ENCODE data around the gene CMTM7.

DNA sequence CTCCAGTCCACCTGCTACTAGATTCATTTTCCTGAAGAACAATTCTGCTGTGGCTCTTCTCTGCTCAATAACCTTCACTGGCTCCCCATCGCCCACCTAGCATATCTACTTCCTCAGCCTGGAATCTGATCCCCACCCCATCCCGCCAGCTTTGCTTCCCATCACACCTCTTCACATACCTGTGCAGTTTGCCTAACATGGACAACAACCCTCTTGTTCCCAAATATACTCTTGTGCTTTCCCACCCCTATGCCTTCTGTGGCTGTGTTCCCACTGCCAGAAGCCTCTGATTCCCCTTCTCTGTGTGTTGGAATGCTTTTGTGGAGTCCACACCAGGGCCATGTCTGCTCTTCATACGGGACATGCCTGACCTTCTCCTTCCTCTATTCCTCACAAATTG, 29.5 kb downstream of the CMTM7 start:
- TF ChIP-seq, protein P1, sequence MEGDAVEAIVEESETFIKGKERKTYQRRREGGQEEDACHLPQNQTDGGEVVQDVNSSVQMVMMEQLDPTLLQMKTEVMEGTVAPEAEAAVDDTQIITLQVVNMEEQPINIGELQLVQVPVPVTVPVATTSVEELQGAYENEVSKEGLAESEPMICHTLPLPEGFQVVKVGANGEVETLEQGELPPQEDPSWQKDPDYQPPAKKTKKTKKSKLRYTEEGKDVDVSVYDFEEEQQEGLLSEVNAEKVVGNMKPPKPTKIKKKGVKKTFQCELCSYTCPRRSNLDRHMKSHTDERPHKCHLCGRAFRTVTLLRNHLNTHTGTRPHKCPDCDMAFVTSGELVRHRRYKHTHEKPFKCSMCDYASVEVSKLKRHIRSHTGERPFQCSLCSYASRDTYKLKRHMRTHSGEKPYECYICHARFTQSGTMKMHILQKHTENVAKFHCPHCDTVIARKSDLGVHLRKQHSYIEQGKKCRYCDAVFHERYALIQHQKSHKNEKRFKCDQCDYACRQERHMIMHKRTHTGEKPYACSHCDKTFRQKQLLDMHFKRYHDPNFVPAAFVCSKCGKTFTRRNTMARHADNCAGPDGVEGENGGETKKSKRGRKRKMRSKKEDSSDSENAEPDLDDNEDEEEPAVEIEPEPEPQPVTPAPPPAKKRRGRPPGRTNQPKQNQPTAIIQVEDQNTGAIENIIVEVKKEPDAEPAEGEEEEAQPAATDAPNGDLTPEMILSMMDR (IDR thresholded peaks at IDR 0.05) = no peak
- TF ChIP-seq GABPA (IDR thresholded peaks at IDR 0.05; ENCODE audit: low read depth) (no peak), MXI1 (IDR thresholded peaks at IDR 0.05; ENCODE audit: low read depth, low read length) (no peak), RAD21 (IDR thresholded peaks at IDR 0.05; ENCODE audit: low read length) (no peak), GATA2 (CRISPR knock-in tag; IDR thresholded peaks at IDR 0.05) (no peak)
- TF ChIP-seq, protein P2, sequence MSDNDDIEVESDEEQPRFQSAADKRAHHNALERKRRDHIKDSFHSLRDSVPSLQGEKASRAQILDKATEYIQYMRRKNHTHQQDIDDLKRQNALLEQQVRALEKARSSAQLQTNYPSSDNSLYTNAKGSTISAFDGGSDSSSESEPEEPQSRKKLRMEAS (IDR thresholded peaks at IDR 0.05; ENCODE audit: low read depth) = no peak

Measured in SK-N-SH (cell line).